Left kidney (tissue), 2 donors: ENCODE results near the gene SRL. TPM values are rescaled to one million over a fixed set of nuclear protein-coding genes. Genes with fewer than 3 reads are reported as not detected.

ENCODE experiments used
- DNase-seq: peaks from one replicate; pipeline ENCODE4 v3.0.0-alpha.2; 2013
- polyA plus RNA-seq: library from polyadenylated mRNA; unstranded; fragments of 120-200 nt; gene quantifications from one replicate; pipeline ENCODE4 v1.2.1, GENCODE V29; 2013; ENCODE audit not compliant: insufficient read length

Gene SRL
- polyA plus RNA-seq, 1 donor: 0.93 TPM

- no peak for DNase-seq
These were observed 41.1 kb downstream of the SRL start for GRCh38 chr16:4200781-4201137.

- DNase-seq: peak; percentile 47
These were observed 41.7 kb downstream of the SRL start for GRCh38 chr16:4200000-4200780.

- DNase-seq: no peak
These were observed 43.1 kb downstream of the SRL start for GRCh38 chr16:4198816-4199215.

- no peak for DNase-seq
These were observed 47.2 kb downstream of the SRL start for GRCh38 chr16:4194661-4195060.

- DNase-seq: no peak
These were observed 48.0 kb downstream of the SRL start for GRCh38 chr16:4193920-4194319.

- no peak for DNase-seq
These were observed 49.7 kb downstream of the SRL start for GRCh38 chr16:4192206-4192605.

- no peak for DNase-seq
These were observed 51.1 kb downstream of the SRL start for GRCh38 chr16:4190712-4191333.

GRCh38 chr16:4190086-4190485 lies 51.8 kb downstream of the SRL start:
- DNase-seq: no peak

GRCh38 chr16:4184038-4184702 lies 57.7 kb downstream of the SRL start:
- no peak for DNase-seq

- peak; percentile 89 for DNase-seq
These were observed 58.4 kb downstream of the SRL start for GRCh38 chr16:4183237-4184037.

- no peak for DNase-seq
These were observed 59.2 kb downstream of the SRL start for GRCh38 chr16:4182581-4183236.

GRCh38 chr16:4180511-4180910 lies 61.4 kb downstream of the SRL start:
- no peak for DNase-seq

GRCh38 chr16:4179763-4180260 lies 62.1 kb downstream of the SRL start:
- no peak for DNase-seq

- no peak for DNase-seq
These were observed 62.9 kb downstream of the SRL start for GRCh38 chr16:4179020-4179419.

- no peak for DNase-seq
These were observed 63.3 kb downstream of the SRL start for GRCh38 chr16:4178468-4179010.

GRCh38 chr16:4176906-4177417 lies 64.9 kb downstream of the SRL start:
- no peak for DNase-seq

GRCh38 chr16:4175849-4176248 lies 66.0 kb downstream of the SRL start:
- no peak for DNase-seq

GRCh38 chr16:4172070-4172469 lies 69.8 kb downstream of the SRL start:
- DNase-seq: no peak

GRCh38 chr16:4169415-4169814 lies 72.5 kb downstream of the SRL start:
- DNase-seq: no peak

GRCh38 chr16:4166821-4167220 lies 75.1 kb downstream of the SRL start:
- no peak for DNase-seq
